Neutrophil (primary cell): ENCODE data around the gene RBKS.

Experiments used
- H3K27ac ChIP-seq: fragments of 200-600 bp; sonication (generic); 2 replicates; pipeline ENCODE4 v1.5.1; 2016; ENCODE audit warnings: mild to moderate bottlenecking, moderate library complexity
- H3K27me3 ChIP-seq: fragments of 200-600 bp; sonication (generic); 2 replicates; pipeline ENCODE4 v1.6.0; 2016; ENCODE audit warnings: mild to moderate bottlenecking
- H3K36me3 ChIP-seq: fragments of 200-600 bp; sonication (generic); 2 replicates; pipeline ENCODE4 v1.5.1; 2017
- H3K4me1 ChIP-seq, 2 experiments: fragments of 200-600 bp in 1 of 2; sonication (generic) in 1 of 2; 1 replicate in 1 of 2; 2 replicates in 1 of 2; pipeline versions ENCODE4 v1.5.1 to v1.6.1; 2013 to 2016; ENCODE audit warnings: low read depth in 1 of 2, low read length in 1 of 2, mild to moderate bottlenecking in 1 of 2, moderate library complexity in 1 of 2; ENCODE audit not compliant: control insufficient read depth in 1 of 2, insufficient read depth in 1 of 2
- H3K4me3 ChIP-seq, 2 experiments: fragments of 200-600 bp in 1 of 2; sonication (generic) in 1 of 2; 1 replicate in 1 of 2; 2 replicates in 1 of 2; pipeline ENCODE4 v1.5.1; 2013 to 2016; ENCODE audit warnings: low read depth in 1 of 2, low read length in 1 of 2, mild to moderate bottlenecking in 1 of 2, moderate library complexity in 1 of 2
- H3K9me3 ChIP-seq: fragments of 200-600 bp; sonication (generic); 2 replicates; pipeline ENCODE4 v1.5.1; 2016
- CTCF ChIP-seq: fragments of 200-600 bp; sonication (generic); IDR thresholded peaks from 2 replicates; pipeline ENCODE4 v1.5.1; 2016; ENCODE audit warnings: antibody characterized with exemption

Gene RBKS

DNA sequence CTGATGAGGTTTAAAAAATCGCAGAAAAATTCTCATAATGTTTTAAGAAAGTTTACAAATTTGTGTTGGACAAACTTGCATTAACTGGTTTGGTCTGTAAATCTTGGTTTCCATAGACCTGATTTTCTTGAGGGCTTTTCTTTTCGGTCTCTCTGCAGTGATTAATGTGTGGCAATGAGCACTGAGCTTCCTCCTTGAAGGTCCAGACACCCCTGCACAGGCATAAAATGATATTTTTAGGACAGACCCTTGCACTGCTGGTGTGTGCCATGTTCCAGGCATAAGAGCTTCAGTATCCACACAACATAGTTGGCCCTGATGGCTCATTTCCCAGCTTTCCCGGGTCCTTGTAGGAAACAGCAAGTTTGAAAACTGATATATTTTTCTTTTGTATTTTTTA is 85.0 kb downstream of the RBKS start:
- no peaks in the 10 kb centered on the region for H3K9me3 ChIP-seq
- H3K36me3 ChIP-seq, result no peaks in the 10 kb centered on the region
- no peak for TF ChIP-seq CTCF
- H3K27ac ChIP-seq, result no peak overlapping the region
- H3K27me3 ChIP-seq, result no peaks in the 10 kb centered on the region
- peaks cover 14% of the 10 kb centered on the region in 2 experiments for H3K4me1 ChIP-seq
- no peak overlapping the region for H3K4me3 ChIP-seq

GRCh38 chr2:27804146-27804545 is 86.0 kb downstream of the RBKS start:
- no peaks in the 10 kb centered on the region for H3K27me3 ChIP-seq
- no peak overlapping the region for H3K4me3 ChIP-seq
- no peaks in the 10 kb centered on the region for H3K36me3 ChIP-seq
- H3K4me1 ChIP-seq, result peaks cover 4% of the 10 kb centered on the region in 2 experiments
- no peak for TF ChIP-seq CTCF
- H3K27ac ChIP-seq, result no peak overlapping the region
- no peaks in the 10 kb centered on the region for H3K9me3 ChIP-seq

DNA sequence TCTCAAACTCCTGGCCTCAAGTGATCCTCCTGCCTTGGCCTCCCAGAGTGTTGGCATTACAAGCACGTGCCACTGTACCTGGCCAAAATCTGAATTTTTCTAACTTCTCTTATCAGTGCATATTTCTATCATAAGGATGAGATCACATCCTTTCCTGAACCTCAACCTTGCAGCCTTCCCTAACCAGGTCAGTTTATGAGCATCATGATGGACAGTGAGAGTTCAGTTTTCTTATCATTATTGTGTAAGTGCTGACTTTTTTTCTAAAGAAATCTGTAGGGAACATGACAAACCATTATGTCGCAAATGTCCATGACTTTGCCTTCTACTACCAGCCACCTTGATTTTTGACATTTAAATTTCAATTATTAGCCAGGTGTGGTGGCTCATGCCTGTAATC is 87.1 kb downstream of the RBKS start:
- Histone ChIP-seq H3K27ac (no peak overlapping the region), H3K4me3 (no peak overlapping the region), H3K9me3 (no peaks in the 10 kb centered on the region), H3K4me1 (peaks cover 0 to 3% of the 10 kb centered on the region in 2 experiments), H3K27me3 (no peaks in the 10 kb centered on the region), H3K36me3 (no peaks in the 10 kb centered on the region)
- TF ChIP-seq CTCF, result no peak

- H3K4me3 ChIP-seq, result no peak overlapping the region
- H3K27me3 ChIP-seq, result no peaks in the 10 kb centered on the region
- no peak for TF ChIP-seq CTCF
- H3K9me3 ChIP-seq, result no peaks in the 10 kb centered on the region
- H3K27ac ChIP-seq, result no peak overlapping the region
- peaks cover 0 to 3% of the 10 kb centered on the region in 2 experiments for H3K4me1 ChIP-seq
- H3K36me3 ChIP-seq, result no peaks in the 10 kb centered on the region
Observed at GRCh38 chr2:27802547-27802946, 87.6 kb downstream of the RBKS start.

DNA sequence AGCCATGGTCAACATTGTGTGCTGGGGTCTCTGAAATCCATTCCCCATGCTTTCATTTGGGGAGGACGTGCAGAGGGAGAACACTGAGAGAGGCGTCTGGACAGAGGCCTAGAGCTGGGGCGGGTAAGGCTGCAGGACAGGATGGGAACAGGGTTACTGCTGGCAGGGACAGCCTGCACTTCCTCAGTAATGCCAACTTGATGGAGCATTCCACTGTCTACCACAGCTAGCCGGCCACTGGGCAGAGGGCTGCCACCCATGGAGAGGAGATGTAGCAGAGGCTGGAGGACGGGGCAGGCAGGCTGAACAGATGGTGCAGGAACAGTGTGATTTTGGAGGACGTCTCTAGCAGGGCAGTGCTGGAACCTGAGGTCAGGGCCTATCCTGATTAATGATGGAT is 89.3 kb downstream of the RBKS start:
- H3K4me1 ChIP-seq, result peaks cover 15 to 20% of the 10 kb centered on the region in 2 experiments
- no peaks in the 10 kb centered on the region for H3K9me3 ChIP-seq
- H3K27me3 ChIP-seq, result no peaks in the 10 kb centered on the region
- H3K36me3 ChIP-seq, result no peaks in the 10 kb centered on the region
- no peak overlapping the region for H3K27ac ChIP-seq
- no peak overlapping the region for H3K4me3 ChIP-seq
- no peak for TF ChIP-seq CTCF

DNA sequence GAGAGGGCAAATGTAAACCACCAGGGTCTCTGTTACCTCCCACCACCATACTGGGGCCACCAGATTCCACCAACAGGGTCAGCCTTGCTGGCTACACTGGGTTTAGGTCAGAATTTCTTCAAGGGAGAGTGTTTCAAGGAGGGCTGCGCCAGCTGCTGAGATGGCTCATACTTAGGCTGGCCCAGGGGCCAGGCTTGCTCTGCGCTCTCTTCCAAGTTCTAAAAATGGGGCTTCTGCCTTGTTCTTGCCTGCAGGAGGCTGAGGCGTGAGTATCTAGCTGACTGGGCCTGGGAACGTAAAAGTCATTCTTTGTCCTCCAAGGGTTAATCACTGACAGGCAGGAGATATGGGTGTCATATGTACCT is 90.6 kb downstream of the RBKS start:
- no peak overlapping the region for H3K4me3 ChIP-seq
- H3K36me3 ChIP-seq, result no peaks in the 10 kb centered on the region
- H3K4me1 ChIP-seq, result peaks cover 22 to 26% of the 10 kb centered on the region in 2 experiments
- no peaks in the 10 kb centered on the region for H3K27me3 ChIP-seq
- no peak for TF ChIP-seq CTCF
- no peaks in the 10 kb centered on the region for H3K9me3 ChIP-seq
- no peak overlapping the region for H3K27ac ChIP-seq
